ENCODE data around the gene DMD. TPM values are rescaled to one million over a fixed set of nuclear protein-coding genes. Genes with fewer than 3 reads are reported as not detected.

The DMD gene
- total RNA-seq, 1 donor from 2014 or later = 30.6 TPM

- H3K36me3 Mint-ChIP-seq = peaks cover 14% of the 10 kb centered on the region
- Histone ChIP-seq H3K9me3 (ENCODE audit: low read depth) (no peaks in the 10 kb centered on the region), H4K20me1 (ENCODE audit: low read depth) (no peaks in the 10 kb centered on the region), H3F3A (ENCODE audit: low read depth) (no peaks in the 10 kb centered on the region), H3K4me2 (no peak overlapping the region), H3K9ac (no peak overlapping the region), H3K27ac (no peak overlapping the region), H3K4me1 (no peaks in the 10 kb centered on the region), H3K4me3 (no peak overlapping the region), H3K79me2 (ENCODE audit: low read depth) (no peaks in the 10 kb centered on the region), H3K27me3 (no peaks in the 10 kb centered on the region), H3K36me3 (no peaks in the 10 kb centered on the region), H2AFZ (replicated peaks) (no peak overlapping the region)
- peaks cover 9% of the 10 kb centered on the region for H3K9me3 Mint-ChIP-seq
- H3K4me3 Mint-ChIP-seq = no peak overlapping the region
- H3K4me1 Mint-ChIP-seq = peaks cover 15% of the 10 kb centered on the region
- TF ChIP-seq, protein P1, sequence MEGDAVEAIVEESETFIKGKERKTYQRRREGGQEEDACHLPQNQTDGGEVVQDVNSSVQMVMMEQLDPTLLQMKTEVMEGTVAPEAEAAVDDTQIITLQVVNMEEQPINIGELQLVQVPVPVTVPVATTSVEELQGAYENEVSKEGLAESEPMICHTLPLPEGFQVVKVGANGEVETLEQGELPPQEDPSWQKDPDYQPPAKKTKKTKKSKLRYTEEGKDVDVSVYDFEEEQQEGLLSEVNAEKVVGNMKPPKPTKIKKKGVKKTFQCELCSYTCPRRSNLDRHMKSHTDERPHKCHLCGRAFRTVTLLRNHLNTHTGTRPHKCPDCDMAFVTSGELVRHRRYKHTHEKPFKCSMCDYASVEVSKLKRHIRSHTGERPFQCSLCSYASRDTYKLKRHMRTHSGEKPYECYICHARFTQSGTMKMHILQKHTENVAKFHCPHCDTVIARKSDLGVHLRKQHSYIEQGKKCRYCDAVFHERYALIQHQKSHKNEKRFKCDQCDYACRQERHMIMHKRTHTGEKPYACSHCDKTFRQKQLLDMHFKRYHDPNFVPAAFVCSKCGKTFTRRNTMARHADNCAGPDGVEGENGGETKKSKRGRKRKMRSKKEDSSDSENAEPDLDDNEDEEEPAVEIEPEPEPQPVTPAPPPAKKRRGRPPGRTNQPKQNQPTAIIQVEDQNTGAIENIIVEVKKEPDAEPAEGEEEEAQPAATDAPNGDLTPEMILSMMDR (IDR thresholded peaks at IDR 0.05) = no peak
- TF ChIP-seq EZH2 (IDR thresholded peaks at IDR 0.05) = no peak
- TF ChIP-seq EZH2phosphoT487 (IDR thresholded peaks at IDR 0.05) = no peak
- H3K27ac Mint-ChIP-seq = peak overlapping the region; percentile 53
- peak; percentile 7 for DNase-seq (ENCODE audit: low spot score)
- no peaks in the 10 kb centered on the region for H3K27me3 Mint-ChIP-seq (ENCODE audit: insufficient read depth, low read depth)
These were observed 1712.2 kb downstream of the DMD start for GRCh38 chrX:31499109-31499508.

DNA sequence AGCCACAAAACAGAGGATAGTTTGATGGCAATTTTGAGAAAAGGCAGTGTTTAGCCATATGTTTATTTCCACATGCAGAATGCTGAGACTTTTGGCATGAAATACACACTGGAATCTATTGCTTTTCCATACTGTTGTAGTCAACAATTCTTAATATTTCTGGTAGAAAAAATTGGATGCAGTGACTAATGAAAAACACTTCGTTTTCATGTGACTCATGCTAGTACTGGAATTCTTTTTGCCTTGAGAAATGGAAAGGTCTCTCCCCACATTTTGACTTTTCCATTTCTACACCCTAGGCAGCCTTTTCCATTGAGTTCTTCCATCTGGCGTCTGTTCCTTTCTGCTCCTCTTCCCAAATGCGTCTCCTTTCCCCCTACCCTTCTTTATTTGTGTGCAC lies 1714.3 kb downstream of the DMD start:
- H3K36me3 Mint-ChIP-seq = peaks cover 20% of the 10 kb centered on the region
- no peaks in the 10 kb centered on the region for H3K27me3 Mint-ChIP-seq (ENCODE audit: insufficient read depth, low read depth)
- no peak for DNase-seq (ENCODE audit: low spot score)
- H3K27ac Mint-ChIP-seq = peak overlapping the region; percentile 22
- Histone ChIP-seq H3K4me3 (no peak overlapping the region), H3K4me2 (no peak overlapping the region), H3K4me1 (no peaks in the 10 kb centered on the region), H3K79me2 (ENCODE audit: low read depth) (no peaks in the 10 kb centered on the region), H3K9ac (no peak overlapping the region), H3K36me3 (no peaks in the 10 kb centered on the region), H2AFZ (replicated peaks) (no peak overlapping the region), H4K20me1 (ENCODE audit: low read depth) (no peaks in the 10 kb centered on the region), H3K27ac (no peak overlapping the region), H3K9me3 (ENCODE audit: low read depth) (no peaks in the 10 kb centered on the region), H3K27me3 (no peaks in the 10 kb centered on the region), H3F3A (ENCODE audit: low read depth) (no peaks in the 10 kb centered on the region)
- TF ChIP-seq EZH2phosphoT487 (IDR thresholded peaks at IDR 0.05) = no peak
- TF ChIP-seq EZH2 (IDR thresholded peaks at IDR 0.05) = no peak
- TF ChIP-seq, protein P1 (IDR thresholded peaks at IDR 0.05) = no peak
- peaks cover 15% of the 10 kb centered on the region for H3K4me1 Mint-ChIP-seq
- peaks cover 15% of the 10 kb centered on the region for H3K9me3 Mint-ChIP-seq
- H3K4me3 Mint-ChIP-seq = no peak overlapping the region

DNA sequence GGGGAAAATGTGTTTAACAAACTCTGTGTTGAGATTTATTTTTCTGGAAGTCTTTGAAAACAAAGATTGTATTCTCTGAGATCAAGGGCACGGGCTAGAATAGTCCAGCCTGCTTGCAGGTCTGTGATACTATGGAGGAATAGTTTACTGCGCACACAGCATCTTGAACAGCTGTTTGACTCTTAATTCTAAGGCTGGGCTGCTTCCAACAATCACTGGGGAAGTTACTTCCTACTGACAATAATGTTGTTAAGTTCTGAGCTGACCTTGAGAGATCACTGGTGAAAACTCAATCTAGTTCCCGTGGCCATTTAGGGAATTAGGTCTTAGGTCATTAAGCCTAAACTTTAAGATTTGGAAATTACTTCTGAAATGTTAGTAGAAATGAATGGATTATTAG lies 1723.4 kb downstream of the DMD start:
- Mint-ChIP-seq H3K27ac (no peak overlapping the region), H3K4me1 (no peaks in the 10 kb centered on the region), H3K36me3 (peaks cover 14% of the 10 kb centered on the region), H3K9me3 (peaks cover 8% of the 10 kb centered on the region), H3K4me3 (no peak overlapping the region), H3K27me3 (ENCODE audit: insufficient read depth, low read depth) (no peaks in the 10 kb centered on the region)
- H3K9ac ChIP-seq = no peak overlapping the region
- H2AFZ ChIP-seq (replicated peaks) = no peak overlapping the region
- no peak for DNase-seq (ENCODE audit: low spot score)
- no peak overlapping the region for H3K27ac ChIP-seq
- H3F3A ChIP-seq (ENCODE audit: low read depth) = no peaks in the 10 kb centered on the region
- no peaks in the 10 kb centered on the region for H3K4me1 ChIP-seq
- H3K9me3 ChIP-seq (ENCODE audit: low read depth) = peaks cover 5% of the 10 kb centered on the region
- H3K27me3 ChIP-seq = no peaks in the 10 kb centered on the region
- no peaks in the 10 kb centered on the region for H3K36me3 ChIP-seq
- H3K4me3 ChIP-seq = no peak overlapping the region
- H3K79me2 ChIP-seq (ENCODE audit: low read depth) = no peaks in the 10 kb centered on the region
- no peak overlapping the region for H3K4me2 ChIP-seq
- TF ChIP-seq EZH2 (IDR thresholded peaks at IDR 0.05) = no peak
- H4K20me1 ChIP-seq (ENCODE audit: low read depth) = no peaks in the 10 kb centered on the region

DNA sequence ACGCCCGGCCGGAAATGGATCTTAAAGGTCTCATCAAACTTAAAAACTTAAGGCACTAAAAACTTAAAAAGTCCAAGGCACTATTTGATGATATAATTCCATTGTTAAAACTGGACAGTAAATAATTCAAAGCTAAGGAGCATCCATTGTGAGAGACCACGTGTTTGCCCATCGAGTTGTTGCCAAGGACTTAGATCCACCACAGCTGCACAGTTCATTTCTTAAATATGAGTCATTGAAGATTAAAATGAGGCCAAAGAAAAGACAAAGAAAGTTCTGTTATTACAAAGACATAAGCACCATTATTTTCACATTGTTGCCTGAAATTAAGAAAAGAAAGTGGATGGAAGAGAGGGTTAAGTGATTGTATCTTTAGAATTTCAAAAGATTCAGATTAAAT lies 1728.0 kb downstream of the DMD start:
- Histone ChIP-seq H4K20me1 (ENCODE audit: low read depth) (no peaks in the 10 kb centered on the region), H3K36me3 (no peaks in the 10 kb centered on the region), H2AFZ (replicated peaks) (no peak overlapping the region), H3K4me2 (no peak overlapping the region), H3K9me3 (ENCODE audit: low read depth) (peaks cover 5% of the 10 kb centered on the region), H3F3A (ENCODE audit: low read depth) (no peaks in the 10 kb centered on the region), H3K27me3 (no peaks in the 10 kb centered on the region), H3K9ac (no peak overlapping the region), H3K4me3 (no peak overlapping the region), H3K4me1 (no peaks in the 10 kb centered on the region), H3K79me2 (ENCODE audit: low read depth) (no peaks in the 10 kb centered on the region), H3K27ac (no peak overlapping the region)
- no peak for TF ChIP-seq EZH2 (IDR thresholded peaks at IDR 0.05)
- TF ChIP-seq, protein P1 (IDR thresholded peaks at IDR 0.05) = no peak
- TF ChIP-seq EZH2phosphoT487 (IDR thresholded peaks at IDR 0.05) = no peak
- Mint-ChIP-seq H3K27ac (no peak overlapping the region), H3K4me3 (no peak overlapping the region), H3K4me1 (no peaks in the 10 kb centered on the region), H3K36me3 (peaks cover 5% of the 10 kb centered on the region), H3K9me3 (no peaks in the 10 kb centered on the region), H3K27me3 (ENCODE audit: insufficient read depth, low read depth) (no peaks in the 10 kb centered on the region)
- no peak for DNase-seq (ENCODE audit: low spot score)

All from neural progenitor cell (in vitro differentiated cells).